Measurements from ENCODE around the gene ST8SIA1.

Gene ST8SIA1

GRCh38 chr12:22282283-22282682, 52.2 kb downstream of the ST8SIA1 start:
- DNase-seq, result no peak

- no peak for DNase-seq
Observed at GRCh38 chr12:22276867-22277266, 57.6 kb downstream of the ST8SIA1 start.

GRCh38 chr12:22276313-22276712, 58.2 kb downstream of the ST8SIA1 start:
- DNase-seq, result no peak

- no peak for DNase-seq
Observed at GRCh38 chr12:22275843-22276242, 58.7 kb downstream of the ST8SIA1 start.

- no peak for DNase-seq
Observed at GRCh38 chr12:22272335-22273151, 62.0 kb downstream of the ST8SIA1 start.

- no peak for DNase-seq
Observed at GRCh38 chr12:22271023-22271422, 63.5 kb downstream of the ST8SIA1 start.

- no peak for DNase-seq
Observed at GRCh38 chr12:22268973-22269372, 65.5 kb downstream of the ST8SIA1 start.

GRCh38 chr12:22268406-22268805, 66.1 kb downstream of the ST8SIA1 start:
- DNase-seq, result no peak

GRCh38 chr12:22266101-22266500, 68.4 kb downstream of the ST8SIA1 start:
- no peak for DNase-seq

GRCh38 chr12:22264380-22264779, 70.1 kb downstream of the ST8SIA1 start:
- DNase-seq, result no peak

- DNase-seq, result no peak
Observed at GRCh38 chr12:22262309-22262708, 72.2 kb downstream of the ST8SIA1 start.

- no peak for DNase-seq
Observed at GRCh38 chr12:22257100-22257499, 77.4 kb downstream of the ST8SIA1 start.

GRCh38 chr12:22256605-22257004, 77.9 kb downstream of the ST8SIA1 start:
- no peak for DNase-seq

GRCh38 chr12:22256041-22256441, 78.5 kb downstream of the ST8SIA1 start:
- DNase-seq, result no peak

GRCh38 chr12:22255097-22255496, 79.4 kb downstream of the ST8SIA1 start:
- DNase-seq, result no peak

GRCh38 chr12:22254478-22254877, 80.0 kb downstream of the ST8SIA1 start:
- DNase-seq, result no peak

GRCh38 chr12:22252057-22252456, 82.5 kb downstream of the ST8SIA1 start:
- DNase-seq, result no peak

- DNase-seq, result no peak
Observed at GRCh38 chr12:22250762-22251161, 83.7 kb downstream of the ST8SIA1 start.

GRCh38 chr12:22248571-22249115, 85.9 kb downstream of the ST8SIA1 start:
- DNase-seq, result no peak

- DNase-seq, result no peak
Observed at GRCh38 chr12:22248121-22248520, 86.4 kb downstream of the ST8SIA1 start.

GRCh38 chr12:22246217-22246846, 88.2 kb downstream of the ST8SIA1 start:
- no peak for DNase-seq

GRCh38 chr12:22242726-22243125, 91.8 kb downstream of the ST8SIA1 start:
- DNase-seq, result no peak

- DNase-seq, result no peak
Observed at GRCh38 chr12:22238211-22238610, 96.3 kb downstream of the ST8SIA1 start.

- DNase-seq, result no peak
Observed at GRCh38 chr12:22234561-22234960, 99.9 kb downstream of the ST8SIA1 start.
